Measurements from ENCODE around the gene MLLT10.

Gene MLLT10

DNA sequence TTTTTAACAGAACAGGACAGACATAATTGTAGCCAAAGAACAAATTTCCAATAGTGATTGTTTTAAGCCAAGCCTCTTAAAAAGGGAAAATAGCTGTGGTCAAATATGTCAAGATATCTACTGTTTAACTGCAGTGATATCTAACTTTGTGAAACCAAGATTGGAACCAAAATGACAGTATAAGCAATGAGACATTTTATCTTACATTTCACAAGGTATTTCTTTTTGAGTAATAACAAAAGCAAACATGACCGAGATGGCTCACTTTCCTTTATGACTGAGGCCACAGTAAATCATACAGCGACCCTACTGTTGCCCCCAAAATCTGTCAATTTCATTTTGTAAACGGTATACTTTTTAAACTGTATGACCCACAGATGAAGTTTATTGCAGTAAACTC lies 215.8 kb downstream of the MLLT10 start:
- Mint-ChIP-seq H3K27ac (no peak overlapping the region), H3K9me3 (no peaks in the 10 kb centered on the region), H3K4me1 (peaks cover 4% of the 10 kb centered on the region), H3K36me3 (peaks cover 8% of the 10 kb centered on the region), H3K27me3 (no peaks in the 10 kb centered on the region), H3K4me3 (no peak overlapping the region)
- DNase-seq (ENCODE audit: low spot score in 2 of 2), result no peak
- no peak for ATAC-seq (ENCODE audit: low read depth)

DNA sequence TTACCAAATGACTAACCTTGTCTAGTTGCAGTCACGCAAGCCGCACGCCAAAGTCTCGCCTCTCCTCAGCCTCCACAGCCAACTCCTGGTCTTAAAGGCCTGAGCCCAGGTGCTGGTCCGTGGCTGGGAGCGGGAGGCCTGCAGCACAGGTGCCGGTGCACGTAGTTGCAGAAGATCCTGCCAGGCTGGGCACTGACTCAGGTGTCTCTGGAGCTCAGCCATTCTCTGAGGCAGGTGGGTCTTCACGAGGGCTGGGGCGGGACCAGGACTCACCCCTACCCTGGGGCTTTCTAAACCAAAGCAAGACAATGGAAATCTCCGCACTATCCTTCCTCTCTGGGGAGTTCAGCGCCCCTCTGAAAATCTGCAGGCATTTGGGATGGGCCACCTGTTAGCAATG lies 216.4 kb downstream of the MLLT10 start:
- H3K9me3 Mint-ChIP-seq, result no peaks in the 10 kb centered on the region
- no peak for ATAC-seq (ENCODE audit: low read depth)
- no peak overlapping the region for H3K27ac Mint-ChIP-seq
- no peak for DNase-seq (ENCODE audit: low spot score in 2 of 2)
- H3K27me3 Mint-ChIP-seq, result no peaks in the 10 kb centered on the region
- H3K36me3 Mint-ChIP-seq, result peaks cover 8% of the 10 kb centered on the region
- H3K4me1 Mint-ChIP-seq, result peaks cover 4% of the 10 kb centered on the region
- no peak overlapping the region for H3K4me3 Mint-ChIP-seq

DNA sequence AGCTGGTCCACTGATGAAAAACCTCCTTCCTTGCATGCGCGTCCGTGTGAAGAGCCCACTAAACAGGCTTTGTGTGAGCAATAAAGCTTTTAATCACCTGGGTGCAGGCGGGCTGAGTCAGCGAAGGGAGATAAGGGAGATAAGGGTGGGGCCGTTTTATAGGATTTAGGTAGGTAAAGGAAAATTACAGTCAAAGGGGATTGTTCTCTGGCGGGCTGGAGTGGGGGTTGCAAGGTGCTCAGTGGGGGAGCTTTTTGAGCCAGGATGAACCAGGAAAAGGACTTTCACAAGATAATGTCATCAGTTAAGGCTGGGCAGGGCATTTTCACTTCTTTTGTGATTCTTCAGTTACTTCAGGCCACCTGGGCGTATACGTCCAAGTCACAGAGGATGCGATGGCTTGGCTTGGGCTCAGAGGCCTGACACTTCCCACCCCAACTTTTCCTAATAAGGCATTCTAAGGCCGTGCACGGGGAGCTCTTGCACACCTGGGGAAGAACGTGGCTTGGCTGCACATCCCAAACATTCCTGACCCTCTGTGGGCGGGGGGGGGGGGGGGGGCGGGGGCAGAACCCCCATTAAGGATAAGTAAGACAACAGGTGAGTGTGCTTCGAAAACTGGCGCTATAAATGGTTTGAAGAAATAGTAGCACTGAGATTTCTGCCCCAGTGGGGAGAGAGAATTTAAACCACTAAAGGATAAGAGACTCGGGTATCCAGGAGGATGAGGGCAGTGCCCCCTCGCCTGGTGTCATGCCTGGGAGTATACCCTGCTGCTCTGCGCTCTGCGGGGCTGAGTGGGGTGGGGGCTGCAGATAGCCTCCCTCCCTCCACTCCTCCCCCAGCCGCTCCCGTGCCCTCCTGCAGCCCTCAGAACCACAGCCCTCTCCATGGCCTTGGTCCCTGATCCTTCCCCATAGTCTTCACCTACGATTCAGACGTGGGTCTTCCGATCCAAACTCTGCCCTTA lies 217.6 kb downstream of the MLLT10 start:
- Mint-ChIP-seq H3K4me3 (no peak overlapping the region), H3K4me1 (no peaks in the 10 kb centered on the region), H3K27ac (no peak overlapping the region), H3K27me3 (no peaks in the 10 kb centered on the region), H3K9me3 (no peaks in the 10 kb centered on the region), H3K36me3 (peaks cover 4% of the 10 kb centered on the region)
- ATAC-seq (ENCODE audit: low read depth) (no peak), DNase-seq (ENCODE audit: low spot score in 2 of 2) (no peak)

DNA sequence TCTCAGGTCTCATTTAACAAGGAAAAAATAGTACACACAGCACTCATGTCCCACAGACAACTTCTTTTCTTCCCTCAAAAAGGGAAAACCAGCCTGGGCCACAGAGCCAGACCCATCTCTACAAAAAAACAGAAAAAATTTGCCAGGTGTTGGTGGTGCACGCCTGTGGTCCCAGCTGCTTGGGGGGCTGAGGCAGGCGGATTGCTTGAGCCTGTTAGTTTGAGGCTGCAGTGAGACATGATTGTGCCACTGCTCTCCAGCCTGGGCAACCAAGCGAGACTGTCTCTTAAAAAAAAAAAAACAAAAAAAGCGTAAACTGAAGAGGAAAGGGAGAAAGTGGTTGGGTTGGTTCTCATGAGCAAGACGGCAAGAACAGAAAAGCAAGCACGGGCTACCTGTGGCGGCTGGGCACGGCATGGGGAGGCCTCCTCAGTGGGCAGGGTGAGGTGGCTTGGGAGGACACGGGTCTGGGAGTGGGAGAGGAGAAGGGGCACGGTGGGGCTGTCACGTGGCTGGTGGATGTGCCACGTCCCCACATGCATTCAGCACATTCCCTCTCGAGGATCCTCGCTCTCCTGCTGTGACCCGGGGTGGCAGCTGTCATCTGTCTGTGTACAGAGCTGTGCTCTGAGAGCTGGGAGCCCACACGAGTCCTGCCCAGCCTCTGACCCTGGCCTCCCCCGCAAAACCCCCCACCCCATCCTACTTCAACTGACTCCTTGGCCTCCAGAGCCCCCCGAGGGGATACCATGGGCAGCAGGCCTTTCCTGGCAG lies 219.7 kb downstream of the MLLT10 start:
- H3K9me3 Mint-ChIP-seq, result no peaks in the 10 kb centered on the region
- H3K27me3 Mint-ChIP-seq, result no peaks in the 10 kb centered on the region
- ATAC-seq (ENCODE audit: low read depth) (no peak), DNase-seq (ENCODE audit: low spot score in 2 of 2) (no peak)
- no peaks in the 10 kb centered on the region for H3K4me1 Mint-ChIP-seq
- H3K4me3 Mint-ChIP-seq, result no peak overlapping the region
- H3K36me3 Mint-ChIP-seq, result peaks cover 5% of the 10 kb centered on the region
- H3K27ac Mint-ChIP-seq, result no peak overlapping the region

DNA sequence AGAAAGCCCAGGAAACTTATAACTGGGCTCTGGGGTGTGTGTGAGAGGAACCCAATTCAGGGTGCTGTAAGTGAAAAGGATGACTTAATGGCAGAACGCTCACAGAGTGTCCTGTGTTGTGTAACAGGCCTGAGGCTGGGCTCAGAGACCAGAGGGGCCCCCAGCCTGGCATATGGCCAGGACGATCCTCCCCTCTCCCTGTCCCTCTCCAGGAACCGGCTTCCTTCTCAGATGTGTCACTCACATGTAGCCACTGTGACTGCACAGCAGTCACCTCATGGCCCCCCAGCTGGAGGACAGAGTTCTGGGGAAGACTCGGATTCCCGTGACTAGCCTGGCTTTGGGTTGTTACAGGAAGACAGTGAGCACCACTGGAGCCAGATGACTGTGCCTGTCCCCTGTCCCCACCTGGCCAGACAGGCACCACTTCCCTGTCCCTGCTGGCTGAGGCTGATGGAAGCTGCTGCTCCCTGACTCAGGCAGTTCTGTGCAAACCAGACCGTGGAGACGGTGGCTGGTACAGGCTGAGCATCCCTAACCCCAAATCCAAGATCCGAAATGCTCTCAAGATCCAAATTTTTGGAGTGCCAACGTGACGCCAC lies 220.5 kb downstream of the MLLT10 start:
- H3K27ac Mint-ChIP-seq, result no peak overlapping the region
- H3K4me3 Mint-ChIP-seq, result no peak overlapping the region
- DNase-seq (ENCODE audit: low spot score in 2 of 2) (no peak), ATAC-seq (ENCODE audit: low read depth) (no peak)
- H3K27me3 Mint-ChIP-seq, result no peaks in the 10 kb centered on the region
- H3K36me3 Mint-ChIP-seq, result peaks cover 12% of the 10 kb centered on the region
- H3K4me1 Mint-ChIP-seq, result no peaks in the 10 kb centered on the region
- no peaks in the 10 kb centered on the region for H3K9me3 Mint-ChIP-seq

DNA sequence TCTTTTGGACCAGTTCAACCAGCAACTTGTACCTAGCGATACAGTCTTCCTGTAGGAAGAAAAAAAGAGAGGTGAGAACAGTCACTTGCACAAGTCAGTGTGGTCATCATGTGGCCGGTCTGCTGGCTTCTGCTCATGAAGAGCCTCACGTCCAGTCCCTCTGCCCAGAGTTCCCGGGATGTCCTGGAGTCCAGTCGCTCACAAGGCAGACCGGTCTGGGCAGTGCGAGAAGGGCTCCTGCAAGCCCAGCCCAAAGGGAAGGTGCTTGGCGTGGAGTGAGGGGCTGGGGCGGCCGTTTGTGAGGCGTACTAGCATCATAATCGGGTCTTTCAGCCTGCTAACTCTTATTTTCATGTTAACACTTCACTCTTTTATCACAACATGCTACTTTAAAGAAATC lies 222.7 kb downstream of the MLLT10 start:
- Mint-ChIP-seq H3K27ac (no peak overlapping the region), H3K36me3 (peaks cover 17% of the 10 kb centered on the region), H3K4me3 (no peak overlapping the region), H3K4me1 (no peaks in the 10 kb centered on the region), H3K27me3 (no peaks in the 10 kb centered on the region), H3K9me3 (no peaks in the 10 kb centered on the region)
- ATAC-seq (ENCODE audit: low read depth) (no peak), DNase-seq (ENCODE audit: low spot score in 2 of 2) (no peak)

DNA sequence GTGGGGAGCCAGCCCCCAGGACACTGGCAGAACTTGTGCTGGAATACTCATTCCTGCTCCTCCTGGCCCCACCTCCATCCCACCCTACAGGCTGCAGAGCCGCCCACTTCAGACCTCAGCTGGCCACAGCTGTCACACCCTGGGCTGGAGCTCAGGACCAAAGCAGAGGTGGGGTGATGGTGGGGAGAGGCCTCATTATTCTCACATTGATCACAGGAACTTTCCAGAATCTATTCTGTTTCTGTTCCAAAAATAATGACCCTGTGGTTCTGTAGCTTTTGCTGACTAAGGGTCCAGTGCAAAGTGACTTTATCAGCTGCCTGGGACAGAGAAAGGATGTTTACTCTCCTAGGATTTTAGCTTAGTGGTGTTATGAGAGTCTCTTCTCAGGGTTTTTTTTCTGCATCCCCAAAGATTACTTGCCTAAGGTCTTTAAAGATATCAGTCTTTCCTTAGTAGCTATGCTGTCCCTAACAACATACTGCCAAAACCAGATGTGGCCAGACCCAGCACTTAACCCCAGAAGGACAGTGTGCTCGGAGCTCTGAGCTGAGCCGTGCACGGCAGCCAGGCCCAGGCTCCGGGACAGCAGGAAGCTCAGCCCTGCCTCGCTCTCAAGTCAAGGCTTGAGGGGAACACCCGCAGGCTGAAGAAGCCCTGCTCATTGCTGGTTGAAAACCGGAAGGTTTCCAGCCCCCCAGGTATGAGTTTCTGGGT lies 223.3 kb downstream of the MLLT10 start:
- DNase-seq (ENCODE audit: low spot score in 2 of 2) (no peak), ATAC-seq (ENCODE audit: low read depth) (no peak)
- Mint-ChIP-seq H3K36me3 (peaks cover 17% of the 10 kb centered on the region), H3K4me1 (no peaks in the 10 kb centered on the region), H3K27ac (no peak overlapping the region), H3K9me3 (no peaks in the 10 kb centered on the region), H3K27me3 (no peaks in the 10 kb centered on the region), H3K4me3 (no peak overlapping the region)

DNA sequence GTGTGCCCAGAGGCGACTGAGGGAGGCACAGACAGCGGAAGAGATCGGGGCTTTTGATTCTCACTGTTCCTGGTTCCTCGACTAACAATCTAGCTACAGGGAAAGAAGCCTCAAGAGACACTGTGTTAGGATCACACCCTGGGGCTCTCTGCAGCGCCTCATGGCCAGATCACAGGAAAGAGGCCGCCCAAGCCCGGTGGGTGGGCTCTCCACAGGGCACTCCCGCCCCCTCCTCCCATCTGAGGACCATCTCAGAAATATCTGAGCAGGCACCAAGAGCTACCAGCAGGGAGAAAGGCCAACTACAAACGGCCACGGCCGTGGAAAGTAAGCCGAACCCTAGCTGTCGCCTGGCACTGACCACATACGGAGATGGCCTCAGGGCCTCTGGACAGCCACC lies 224.2 kb downstream of the MLLT10 start:
- no peak for ATAC-seq (ENCODE audit: low read depth)
- Mint-ChIP-seq H3K27ac (no peak overlapping the region), H3K9me3 (no peaks in the 10 kb centered on the region), H3K36me3 (peaks cover 17% of the 10 kb centered on the region), H3K27me3 (no peaks in the 10 kb centered on the region), H3K4me1 (no peaks in the 10 kb centered on the region), H3K4me3 (no peak overlapping the region)
- DNase-seq (ENCODE audit: low spot score in 2 of 2), result no peak

DNA sequence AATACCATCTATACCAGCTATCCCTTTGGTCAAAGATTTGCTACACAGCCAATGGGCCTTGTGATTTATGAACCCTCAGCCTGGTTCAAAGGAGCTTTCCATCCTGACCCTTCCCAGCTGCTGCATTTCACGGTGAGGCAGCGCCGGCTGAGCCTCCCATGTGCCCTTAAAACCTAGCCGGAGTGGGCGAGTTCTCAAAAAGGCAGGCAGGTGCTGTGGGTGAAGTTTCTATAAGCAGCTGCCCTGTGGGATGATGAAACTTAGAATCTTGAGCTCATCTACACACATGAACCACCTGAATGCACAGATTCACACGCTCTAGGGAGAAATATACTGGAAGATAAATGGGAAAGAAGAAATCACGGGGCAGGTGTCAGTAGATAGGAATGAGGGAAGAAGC lies 224.7 kb downstream of the MLLT10 start:
- Mint-ChIP-seq H3K36me3 (peaks cover 15% of the 10 kb centered on the region), H3K4me1 (no peaks in the 10 kb centered on the region), H3K4me3 (no peak overlapping the region), H3K27me3 (no peaks in the 10 kb centered on the region), H3K27ac (no peak overlapping the region), H3K9me3 (no peaks in the 10 kb centered on the region)
- ATAC-seq (ENCODE audit: low read depth) (no peak), DNase-seq (ENCODE audit: low spot score in 2 of 2) (no peak)

DNA sequence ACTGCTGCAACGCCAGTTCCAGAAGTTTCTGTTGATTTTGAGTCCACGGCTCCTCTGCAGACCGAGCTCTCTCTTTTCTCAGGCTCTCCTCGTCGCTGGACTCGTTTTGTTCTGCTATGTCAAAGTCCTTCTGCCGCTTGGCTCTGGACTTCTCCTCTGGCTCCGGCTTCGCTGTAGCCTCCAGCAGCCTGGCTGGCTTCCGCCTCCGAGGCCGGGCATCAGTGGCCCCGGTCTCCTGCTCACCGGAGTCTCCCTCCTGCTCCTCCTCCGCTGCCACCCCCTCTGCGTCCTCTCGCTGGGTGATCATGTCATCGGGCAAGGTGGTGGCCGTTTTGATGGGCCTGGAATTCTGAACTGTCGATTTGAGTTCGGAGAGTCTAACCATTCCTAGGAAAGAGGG lies 225.2 kb downstream of the MLLT10 start:
- Mint-ChIP-seq H3K27me3 (no peaks in the 10 kb centered on the region), H3K9me3 (no peaks in the 10 kb centered on the region), H3K4me1 (no peaks in the 10 kb centered on the region), H3K27ac (no peak overlapping the region), H3K36me3 (peaks cover 15% of the 10 kb centered on the region), H3K4me3 (no peak overlapping the region)
- DNase-seq (ENCODE audit: low spot score in 2 of 2), result no peak
- ATAC-seq (ENCODE audit: low read depth), result no peak

DNA sequence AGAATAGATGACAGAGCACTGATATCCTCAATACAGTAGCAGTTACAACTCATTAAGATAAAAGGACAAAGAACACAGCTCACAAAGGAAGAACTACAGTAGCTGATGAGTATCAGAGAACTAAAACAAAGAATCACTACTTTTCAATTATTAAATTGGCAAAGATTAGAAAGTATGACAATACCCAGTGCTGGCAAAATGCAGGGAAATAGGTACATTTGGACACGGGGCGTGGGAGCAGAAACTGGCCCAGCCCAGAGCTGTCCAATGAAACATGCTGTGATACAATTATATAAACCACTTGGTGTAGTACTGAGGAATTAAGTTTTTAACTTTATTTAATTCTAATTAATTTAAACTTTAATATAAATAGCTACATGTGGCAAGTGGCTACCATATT lies 226.3 kb downstream of the MLLT10 start:
- DNase-seq (ENCODE audit: low spot score in 2 of 2) (no peak), ATAC-seq (ENCODE audit: low read depth) (no peak)
- H3K27me3 Mint-ChIP-seq, result no peaks in the 10 kb centered on the region
- no peak overlapping the region for H3K27ac Mint-ChIP-seq
- no peak overlapping the region for H3K4me3 Mint-ChIP-seq
- no peaks in the 10 kb centered on the region for H3K4me1 Mint-ChIP-seq
- peaks cover 15% of the 10 kb centered on the region for H3K36me3 Mint-ChIP-seq
- no peaks in the 10 kb centered on the region for H3K9me3 Mint-ChIP-seq

DNA sequence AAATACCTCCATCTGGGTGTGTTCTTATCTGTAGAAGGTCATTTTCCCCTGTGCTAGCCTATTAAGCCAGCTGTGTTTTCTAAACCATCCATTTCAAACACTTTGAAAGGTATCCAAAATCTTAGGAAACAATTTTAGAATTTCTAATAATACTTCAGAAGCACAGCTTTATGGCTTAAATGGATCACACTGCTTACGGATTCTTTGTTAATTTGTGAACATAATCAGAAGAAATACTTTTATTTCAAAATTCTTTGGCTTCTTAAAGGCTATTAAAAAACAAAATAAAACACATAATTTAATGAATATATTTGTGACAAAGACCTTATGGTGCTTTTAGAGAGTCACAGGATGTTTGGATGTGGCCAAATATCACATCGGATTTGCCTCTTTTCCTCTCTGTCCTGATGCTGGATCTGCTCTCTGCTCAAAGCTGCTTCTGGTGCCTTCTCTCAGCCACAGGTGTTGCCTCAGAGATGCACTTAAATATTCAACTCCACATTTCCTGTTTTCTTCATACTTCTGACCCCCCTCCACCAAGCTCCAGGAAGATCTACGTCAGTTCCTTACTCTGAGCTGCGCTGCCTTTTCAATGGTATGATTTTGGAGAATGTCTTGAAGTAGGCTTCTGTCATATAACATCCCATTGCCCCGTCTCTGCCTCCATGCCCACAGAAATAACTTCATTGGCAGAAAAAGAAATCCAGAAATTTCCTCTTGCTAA lies 230.6 kb downstream of the MLLT10 start:
- Mint-ChIP-seq H3K27ac (no peak overlapping the region), H3K36me3 (peaks cover 5% of the 10 kb centered on the region), H3K4me1 (no peaks in the 10 kb centered on the region), H3K9me3 (no peaks in the 10 kb centered on the region), H3K4me3 (no peak overlapping the region), H3K27me3 (no peaks in the 10 kb centered on the region)
- no peak for DNase-seq (ENCODE audit: low spot score in 2 of 2)
- no peak for ATAC-seq (ENCODE audit: low read depth)

DNA sequence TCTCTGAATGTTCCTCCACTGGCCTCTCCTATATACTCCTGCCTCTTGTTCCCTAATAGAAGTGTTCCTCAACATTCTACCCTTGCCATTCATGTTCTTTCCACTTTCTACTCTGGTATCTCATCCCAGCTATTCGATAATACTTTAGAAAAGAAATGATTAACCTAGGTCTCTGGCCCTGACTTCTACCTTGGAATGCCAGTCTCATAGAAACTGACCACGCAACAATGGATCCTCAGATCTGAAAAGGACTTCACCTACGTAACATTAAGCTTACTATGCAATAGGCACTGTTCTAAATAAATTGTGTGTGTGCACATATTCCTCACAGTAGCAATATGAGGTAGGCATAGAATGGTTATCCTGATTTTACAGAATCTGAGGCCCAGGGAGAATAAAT lies 235.0 kb downstream of the MLLT10 start:
- ATAC-seq (ENCODE audit: low read depth), result no peak
- H3K4me1 Mint-ChIP-seq, result no peaks in the 10 kb centered on the region
- H3K27me3 Mint-ChIP-seq, result no peaks in the 10 kb centered on the region
- peaks cover 2% of the 10 kb centered on the region for H3K36me3 Mint-ChIP-seq
- no peak overlapping the region for H3K4me3 Mint-ChIP-seq
- DNase-seq (ENCODE audit: low spot score in 2 of 2), result no peak
- no peak overlapping the region for H3K27ac Mint-ChIP-seq
- no peaks in the 10 kb centered on the region for H3K9me3 Mint-ChIP-seq
